ENCODE results near the gene AQP7.

The AQP7 gene

GRCh38 chr9:33377089-33377715 lies 25.2 kb downstream of the AQP7 start:
- no peak overlapping the region for H3K27ac ChIP-seq (ENCODE audit: poor library complexity, severe bottlenecking)
- H3K4me3 ChIP-seq (ENCODE audit: severe bottlenecking): no peak overlapping the region
- H3K36me3 ChIP-seq (ENCODE audit: low read depth): no peaks in the 10 kb centered on the region
- H3K9me3 ChIP-seq (ENCODE audit: severe bottlenecking): no peaks in the 10 kb centered on the region
- H3K27me3 ChIP-seq (ENCODE audit: insufficient read depth, poor library complexity, severe bottlenecking): no peaks in the 10 kb centered on the region
- ATAC-seq (ENCODE audit: low read depth) (no peak), DNase-seq (ENCODE audit: low spot score) (no peak)
- TF ChIP-seq, protein P1, sequence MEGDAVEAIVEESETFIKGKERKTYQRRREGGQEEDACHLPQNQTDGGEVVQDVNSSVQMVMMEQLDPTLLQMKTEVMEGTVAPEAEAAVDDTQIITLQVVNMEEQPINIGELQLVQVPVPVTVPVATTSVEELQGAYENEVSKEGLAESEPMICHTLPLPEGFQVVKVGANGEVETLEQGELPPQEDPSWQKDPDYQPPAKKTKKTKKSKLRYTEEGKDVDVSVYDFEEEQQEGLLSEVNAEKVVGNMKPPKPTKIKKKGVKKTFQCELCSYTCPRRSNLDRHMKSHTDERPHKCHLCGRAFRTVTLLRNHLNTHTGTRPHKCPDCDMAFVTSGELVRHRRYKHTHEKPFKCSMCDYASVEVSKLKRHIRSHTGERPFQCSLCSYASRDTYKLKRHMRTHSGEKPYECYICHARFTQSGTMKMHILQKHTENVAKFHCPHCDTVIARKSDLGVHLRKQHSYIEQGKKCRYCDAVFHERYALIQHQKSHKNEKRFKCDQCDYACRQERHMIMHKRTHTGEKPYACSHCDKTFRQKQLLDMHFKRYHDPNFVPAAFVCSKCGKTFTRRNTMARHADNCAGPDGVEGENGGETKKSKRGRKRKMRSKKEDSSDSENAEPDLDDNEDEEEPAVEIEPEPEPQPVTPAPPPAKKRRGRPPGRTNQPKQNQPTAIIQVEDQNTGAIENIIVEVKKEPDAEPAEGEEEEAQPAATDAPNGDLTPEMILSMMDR (IDR thresholded peaks at IDR 0.05; ENCODE audit: poor library complexity, severe bottlenecking): no peak
- H3K4me1 ChIP-seq (ENCODE audit: insufficient read depth, poor library complexity, severe bottlenecking): no peaks in the 10 kb centered on the region

DNA sequence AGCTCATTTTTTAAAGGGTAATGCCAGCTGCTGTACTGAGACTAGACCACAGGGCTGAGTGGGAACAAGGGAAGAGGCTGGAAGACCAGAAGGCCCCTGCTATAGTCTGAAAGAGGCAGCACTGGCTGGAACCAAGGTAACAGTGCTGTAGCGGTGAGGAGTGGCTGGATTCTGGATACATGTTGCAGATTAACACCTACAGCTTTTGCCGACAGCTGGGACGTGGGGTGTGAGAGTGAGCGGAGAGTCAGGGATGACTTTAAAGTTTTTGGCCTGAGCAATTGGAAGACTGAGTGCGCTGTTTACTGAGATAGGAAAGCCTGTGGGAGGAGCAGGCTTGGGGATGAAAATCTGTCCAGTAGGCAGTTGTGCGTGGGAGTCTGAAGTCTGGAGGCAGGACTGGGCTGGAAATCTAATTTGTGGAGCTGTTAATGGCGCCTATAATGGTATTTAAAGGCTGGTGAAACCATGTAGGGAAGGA lies 26.5 kb downstream of the AQP7 start:
- TF ChIP-seq, protein P1 (IDR thresholded peaks at IDR 0.05; ENCODE audit: poor library complexity, severe bottlenecking): no peak
- Histone ChIP-seq H3K9me3 (ENCODE audit: severe bottlenecking) (no peaks in the 10 kb centered on the region), H3K36me3 (ENCODE audit: low read depth) (peaks cover 5% of the 10 kb centered on the region; the same call in 1 of the 2 replicates), H3K27ac (ENCODE audit: poor library complexity, severe bottlenecking) (no peak overlapping the region), H3K4me3 (ENCODE audit: severe bottlenecking) (no peak overlapping the region), H3K4me1 (ENCODE audit: insufficient read depth, poor library complexity, severe bottlenecking) (no peaks in the 10 kb centered on the region), H3K27me3 (ENCODE audit: insufficient read depth, poor library complexity, severe bottlenecking) (no peaks in the 10 kb centered on the region)
- DNase-seq (ENCODE audit: low spot score) (no peak), ATAC-seq (ENCODE audit: low read depth) (no peak)

- no peak overlapping the region for H3K27ac ChIP-seq (ENCODE audit: poor library complexity, severe bottlenecking)
These were observed 27.0 kb downstream of the AQP7 start for GRCh38 chr9:33375238-33375840.

DNA sequence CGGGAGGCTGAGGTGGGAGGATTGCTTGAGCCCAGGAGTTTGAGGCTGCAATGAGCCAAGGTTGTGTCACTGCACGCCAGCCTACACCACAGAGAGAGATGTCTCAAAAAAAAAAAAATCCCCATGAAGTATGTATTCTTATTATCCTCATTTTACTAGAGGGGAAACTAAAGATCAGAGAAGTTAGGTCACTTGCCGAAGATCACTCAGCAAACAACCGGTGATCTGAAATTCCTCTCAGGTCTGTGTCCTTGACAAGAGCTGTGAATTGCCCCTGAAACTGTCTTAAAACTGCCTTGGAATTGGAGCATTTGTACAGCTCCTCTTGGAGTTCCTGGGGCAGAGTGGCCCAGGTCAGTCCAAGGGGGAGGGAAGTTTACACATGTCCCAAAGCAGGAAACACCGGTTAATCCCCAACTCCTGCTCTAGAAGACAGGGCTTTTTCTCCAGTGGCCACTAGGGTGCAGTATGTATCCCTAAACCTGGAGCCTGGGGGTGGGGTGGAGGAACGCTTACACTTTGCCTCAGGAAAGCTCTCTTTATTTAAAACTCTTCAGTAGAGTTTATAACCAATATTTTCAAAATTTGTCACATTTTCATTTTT lies 27.6 kb downstream of the AQP7 start:
- peaks cover 16% of the 10 kb centered on the region for H3K36me3 ChIP-seq (ENCODE audit: low read depth)
- H3K9me3 ChIP-seq (ENCODE audit: severe bottlenecking): no peaks in the 10 kb centered on the region
- H3K27ac ChIP-seq (ENCODE audit: poor library complexity, severe bottlenecking): no peak overlapping the region
- ATAC-seq (ENCODE audit: low read depth) (peak; percentile 77), DNase-seq (ENCODE audit: low spot score) (no peak)
- no peak overlapping the region for H3K4me3 ChIP-seq (ENCODE audit: severe bottlenecking)
- no peaks in the 10 kb centered on the region for H3K27me3 ChIP-seq (ENCODE audit: insufficient read depth, poor library complexity, severe bottlenecking)
- TF ChIP-seq, protein P1 (IDR thresholded peaks at IDR 0.05; ENCODE audit: poor library complexity, severe bottlenecking): peak; percentile 88
- no peaks in the 10 kb centered on the region for H3K4me1 ChIP-seq (ENCODE audit: insufficient read depth, poor library complexity, severe bottlenecking)

More at GRCh38 chr9:33375238-33375840, 27.0 kb downstream of the AQP7 start:
- no peaks in the 10 kb centered on the region for H3K27me3 ChIP-seq (ENCODE audit: insufficient read depth, poor library complexity, severe bottlenecking)
- no peak for ATAC-seq (ENCODE audit: low read depth)
- H3K9me3 ChIP-seq (ENCODE audit: severe bottlenecking): no peaks in the 10 kb centered on the region
- H3K4me3 ChIP-seq (ENCODE audit: severe bottlenecking): no peak overlapping the region
- no peaks in the 10 kb centered on the region for H3K4me1 ChIP-seq (ENCODE audit: insufficient read depth, poor library complexity, severe bottlenecking)
- peaks cover 10% of the 10 kb centered on the region for H3K36me3 ChIP-seq (ENCODE audit: low read depth)
- DNase-seq (ENCODE audit: low spot score): no peak
- TF ChIP-seq, protein P1 (IDR thresholded peaks at IDR 0.05; ENCODE audit: poor library complexity, severe bottlenecking): peak; percentile 57
